ENCODE data around the gene SLC18B1. TPM values are rescaled to one million over a fixed set of nuclear protein-coding genes. Genes with fewer than 3 reads are reported as not detected.

The SLC18B1 gene
- total RNA-seq, 1 donor = 11.2 TPM

- TF ChIP-seq, protein P1, sequence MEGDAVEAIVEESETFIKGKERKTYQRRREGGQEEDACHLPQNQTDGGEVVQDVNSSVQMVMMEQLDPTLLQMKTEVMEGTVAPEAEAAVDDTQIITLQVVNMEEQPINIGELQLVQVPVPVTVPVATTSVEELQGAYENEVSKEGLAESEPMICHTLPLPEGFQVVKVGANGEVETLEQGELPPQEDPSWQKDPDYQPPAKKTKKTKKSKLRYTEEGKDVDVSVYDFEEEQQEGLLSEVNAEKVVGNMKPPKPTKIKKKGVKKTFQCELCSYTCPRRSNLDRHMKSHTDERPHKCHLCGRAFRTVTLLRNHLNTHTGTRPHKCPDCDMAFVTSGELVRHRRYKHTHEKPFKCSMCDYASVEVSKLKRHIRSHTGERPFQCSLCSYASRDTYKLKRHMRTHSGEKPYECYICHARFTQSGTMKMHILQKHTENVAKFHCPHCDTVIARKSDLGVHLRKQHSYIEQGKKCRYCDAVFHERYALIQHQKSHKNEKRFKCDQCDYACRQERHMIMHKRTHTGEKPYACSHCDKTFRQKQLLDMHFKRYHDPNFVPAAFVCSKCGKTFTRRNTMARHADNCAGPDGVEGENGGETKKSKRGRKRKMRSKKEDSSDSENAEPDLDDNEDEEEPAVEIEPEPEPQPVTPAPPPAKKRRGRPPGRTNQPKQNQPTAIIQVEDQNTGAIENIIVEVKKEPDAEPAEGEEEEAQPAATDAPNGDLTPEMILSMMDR (IDR thresholded peaks at IDR 0.05; ENCODE audit: insufficient read depth, low read depth, low read length) = no peak
- no peak overlapping the region for H3K4me3 ChIP-seq (ENCODE audit: low read depth, low read length)
- DNase-seq (ENCODE audit: low read depth) = no peak
These were observed 64.6 kb downstream of the SLC18B1 start for GRCh38 chr6:132733814-132734213.

DNA sequence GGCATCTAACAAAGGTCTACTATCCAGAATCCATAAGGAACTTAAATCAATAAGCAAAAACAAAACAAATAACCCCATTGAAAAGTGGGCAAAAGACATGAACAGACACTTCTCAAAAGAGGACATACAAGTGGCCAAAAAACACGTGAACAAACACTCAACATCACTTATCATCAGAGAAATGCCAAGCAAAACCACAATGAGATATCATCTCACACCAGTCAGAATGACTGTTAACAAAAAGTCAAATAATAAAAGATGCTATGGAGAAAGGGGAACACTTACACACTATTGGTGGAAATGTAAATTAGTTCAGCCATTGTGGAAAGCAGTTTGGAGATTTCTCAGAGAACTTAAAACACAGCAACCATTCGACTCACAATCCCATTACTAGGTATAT, 65.2 kb downstream of the SLC18B1 start:
- DNase-seq (ENCODE audit: low read depth) = no peak
- TF ChIP-seq, protein P1 (IDR thresholded peaks at IDR 0.05; ENCODE audit: insufficient read depth, low read depth, low read length) = no peak

GRCh38 chr6:132731086-132731485, 67.4 kb downstream of the SLC18B1 start:
- TF ChIP-seq, protein P1 (IDR thresholded peaks at IDR 0.05; ENCODE audit: insufficient read depth, low read depth, low read length) = no peak
- no peak overlapping the region for H3K4me3 ChIP-seq (ENCODE audit: low read depth, low read length)
- no peak for DNase-seq (ENCODE audit: low read depth)

More for the DNA sequence above, 65.2 kb downstream of the SLC18B1 start:
- no peak overlapping the region for H3K4me3 ChIP-seq (ENCODE audit: low read depth, low read length)

- TF ChIP-seq, protein P1 (IDR thresholded peaks at IDR 0.05; ENCODE audit: insufficient read depth, low read depth, low read length) = no peak
- H3K4me3 ChIP-seq (ENCODE audit: low read depth, low read length) = no peak overlapping the region
- DNase-seq (ENCODE audit: low read depth) = peak; percentile 82
These were observed 67.9 kb downstream of the SLC18B1 start for GRCh38 chr6:132730560-132730959.

- TF ChIP-seq, protein P1 (IDR thresholded peaks at IDR 0.05; ENCODE audit: insufficient read depth, low read depth, low read length) = no peak
- H3K4me3 ChIP-seq (ENCODE audit: low read depth, low read length) = no peak overlapping the region
- no peak for DNase-seq (ENCODE audit: low read depth)
These were observed 69.8 kb downstream of the SLC18B1 start for GRCh38 chr6:132728616-132729015.

GRCh38 chr6:132726608-132726975, 71.8 kb downstream of the SLC18B1 start:
- TF ChIP-seq, protein P1 (IDR thresholded peaks at IDR 0.05; ENCODE audit: insufficient read depth, low read depth, low read length) = no peak
- H3K4me3 ChIP-seq (ENCODE audit: low read depth, low read length) = no peak overlapping the region
- no peak for DNase-seq (ENCODE audit: low read depth)

DNA sequence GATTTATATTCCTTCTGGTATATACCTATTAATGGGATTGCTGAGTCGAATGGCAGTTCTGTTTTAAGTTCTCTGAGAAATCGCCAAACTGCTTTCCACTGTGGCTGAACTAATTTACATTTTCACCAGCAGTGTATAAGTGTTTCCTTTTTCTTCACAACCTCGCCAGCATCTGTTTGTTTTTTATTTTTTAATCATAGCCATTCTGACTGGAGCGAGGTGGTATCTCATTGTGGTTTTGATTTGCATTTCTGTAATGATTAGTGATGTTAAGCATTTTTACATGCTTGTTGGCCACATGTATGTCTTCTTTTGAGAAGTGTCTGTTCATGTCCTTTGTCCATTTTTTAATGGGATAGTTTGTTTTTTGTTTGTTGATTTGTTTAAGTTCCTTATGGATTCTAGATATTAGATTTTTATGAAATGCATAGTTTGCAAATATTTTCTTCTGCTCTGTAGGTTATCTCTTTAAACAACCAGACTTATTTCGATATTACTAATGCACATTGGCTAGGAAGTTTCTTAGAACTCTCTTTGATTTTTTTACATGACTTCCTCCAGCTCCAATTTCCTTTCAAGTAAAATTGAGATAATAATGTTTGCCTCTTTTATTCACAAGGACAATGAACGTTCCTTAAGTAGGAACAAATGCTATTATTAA, 72.4 kb downstream of the SLC18B1 start:
- TF ChIP-seq, protein P1 (IDR thresholded peaks at IDR 0.05; ENCODE audit: insufficient read depth, low read depth, low read length) = no peak
- no peak for DNase-seq (ENCODE audit: low read depth)
- no peak overlapping the region for H3K4me3 ChIP-seq (ENCODE audit: low read depth, low read length)

Data from fibroblast of villous mesenchyme (primary cell).